Measurements from ENCODE around the gene SNX27.
"Not testable (repeated sequence)": the region's sequence is repeated elsewhere in the genome, so short reads cannot be mapped to it uniquely, and the experiment has no call there.

The SNX27 gene

DNA sequence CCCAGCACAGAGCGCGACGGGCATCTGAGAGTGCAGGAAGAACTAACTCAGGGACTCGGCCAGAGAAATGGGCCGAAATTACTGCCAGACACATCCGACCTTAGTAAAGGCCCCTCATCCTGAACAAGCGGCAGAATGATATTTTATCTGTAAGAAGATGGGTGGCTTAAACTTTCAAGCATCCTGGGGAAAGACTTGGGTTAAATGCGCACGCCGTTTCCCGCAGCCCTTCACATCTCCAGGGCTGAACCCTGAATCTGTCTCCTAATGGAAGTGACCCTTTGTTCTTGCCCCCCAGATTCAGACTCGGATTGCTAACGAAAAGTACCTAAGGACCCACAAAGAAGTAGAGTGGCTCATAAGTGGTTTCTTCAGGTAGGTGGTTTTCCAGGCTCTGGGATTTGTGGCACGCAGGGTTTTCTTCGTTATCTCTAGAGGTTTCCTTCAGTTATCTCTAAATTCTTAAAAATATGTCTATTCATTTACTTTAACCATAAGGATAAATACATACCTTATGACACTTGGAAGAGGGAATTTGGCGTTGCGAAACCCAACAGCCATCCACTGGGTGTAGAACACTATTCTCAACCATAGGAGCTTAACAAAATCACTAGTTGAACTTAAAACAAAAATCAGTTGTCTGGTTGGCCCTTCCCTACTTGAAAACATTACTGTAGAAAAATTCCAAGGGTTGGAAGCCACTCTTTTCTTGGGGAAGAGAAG is 110.1 kb downstream of the SNX27 start:
- no peak for DNase-seq (ENCODE audit: low read depth)

DNA sequence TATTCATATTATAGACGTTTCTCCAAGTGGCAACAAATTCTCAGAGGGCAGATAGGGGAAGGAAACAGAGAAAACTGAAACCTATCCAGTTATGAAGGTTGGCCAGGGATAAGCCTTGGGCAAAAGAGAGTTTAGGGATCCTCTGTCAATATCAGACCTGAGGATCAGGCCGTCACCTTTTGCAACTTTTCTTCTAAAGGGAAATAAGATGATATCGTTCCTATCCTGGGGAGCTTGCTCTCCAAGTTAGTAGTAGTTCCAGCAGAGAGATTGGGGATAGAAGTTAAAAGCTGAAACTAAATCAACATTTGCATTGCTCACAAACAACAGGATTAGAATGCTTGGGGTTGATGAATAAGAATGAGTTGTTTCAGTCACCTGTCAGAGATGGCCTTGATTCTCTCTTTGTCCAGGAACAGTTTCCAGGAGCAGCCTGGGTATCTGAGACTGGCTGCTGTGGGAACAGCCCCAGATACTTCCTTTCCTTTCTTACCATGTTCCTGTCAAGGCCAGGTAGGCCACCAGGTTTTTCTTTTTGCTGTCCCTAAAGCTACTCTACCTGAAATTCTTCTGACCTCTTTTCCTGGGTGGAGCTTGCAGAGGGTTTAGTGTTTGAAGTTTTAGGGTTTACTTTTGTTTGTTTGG is 112.0 kb downstream of the SNX27 start:
- DNase-seq (ENCODE audit: low read depth) = no peak

DNA sequence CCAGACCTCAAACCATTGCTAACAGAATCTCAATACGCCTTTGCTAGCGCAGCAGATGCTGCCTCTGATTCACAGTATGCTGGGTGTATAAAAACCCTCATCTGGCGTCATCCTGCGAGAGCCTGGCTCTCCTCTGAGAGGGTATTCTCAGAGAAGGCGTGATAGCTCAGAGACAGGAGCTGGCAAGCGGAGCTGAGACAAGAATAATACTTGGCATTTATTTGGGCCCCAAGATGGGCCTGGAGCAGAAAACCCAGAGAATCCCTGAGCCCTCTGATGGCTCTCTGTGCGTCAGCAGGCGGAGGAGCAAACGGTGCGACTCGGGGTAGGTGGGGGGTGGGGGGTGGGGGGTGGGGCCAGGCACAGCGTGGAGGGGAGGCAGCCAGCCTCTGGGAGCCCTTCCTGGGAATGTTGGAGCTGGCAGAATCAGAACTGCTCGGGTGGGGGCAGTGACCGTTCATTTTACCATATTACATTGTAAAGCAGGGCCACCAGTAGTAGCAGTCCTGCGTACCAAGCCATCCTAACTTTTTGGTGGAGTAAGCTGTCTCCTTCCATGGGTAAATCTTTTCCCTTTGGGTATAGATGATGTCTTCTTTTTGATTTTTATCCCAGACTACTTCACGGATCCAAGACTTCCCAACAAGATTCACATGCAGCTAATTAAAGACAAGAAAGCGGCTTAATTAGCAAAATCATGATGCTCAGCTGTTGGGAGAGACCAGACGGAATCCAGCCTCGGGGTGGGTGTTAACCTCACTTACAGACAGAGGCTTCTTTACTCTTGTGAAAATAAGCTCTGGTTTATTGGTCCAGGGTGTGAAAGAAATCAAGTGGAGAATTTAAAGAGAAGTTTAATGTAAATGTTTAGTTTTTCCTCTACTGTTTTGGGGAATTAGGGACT is 116.6 kb downstream of the SNX27 start:
- peak; percentile 37 for DNase-seq (ENCODE audit: low read depth)

DNA sequence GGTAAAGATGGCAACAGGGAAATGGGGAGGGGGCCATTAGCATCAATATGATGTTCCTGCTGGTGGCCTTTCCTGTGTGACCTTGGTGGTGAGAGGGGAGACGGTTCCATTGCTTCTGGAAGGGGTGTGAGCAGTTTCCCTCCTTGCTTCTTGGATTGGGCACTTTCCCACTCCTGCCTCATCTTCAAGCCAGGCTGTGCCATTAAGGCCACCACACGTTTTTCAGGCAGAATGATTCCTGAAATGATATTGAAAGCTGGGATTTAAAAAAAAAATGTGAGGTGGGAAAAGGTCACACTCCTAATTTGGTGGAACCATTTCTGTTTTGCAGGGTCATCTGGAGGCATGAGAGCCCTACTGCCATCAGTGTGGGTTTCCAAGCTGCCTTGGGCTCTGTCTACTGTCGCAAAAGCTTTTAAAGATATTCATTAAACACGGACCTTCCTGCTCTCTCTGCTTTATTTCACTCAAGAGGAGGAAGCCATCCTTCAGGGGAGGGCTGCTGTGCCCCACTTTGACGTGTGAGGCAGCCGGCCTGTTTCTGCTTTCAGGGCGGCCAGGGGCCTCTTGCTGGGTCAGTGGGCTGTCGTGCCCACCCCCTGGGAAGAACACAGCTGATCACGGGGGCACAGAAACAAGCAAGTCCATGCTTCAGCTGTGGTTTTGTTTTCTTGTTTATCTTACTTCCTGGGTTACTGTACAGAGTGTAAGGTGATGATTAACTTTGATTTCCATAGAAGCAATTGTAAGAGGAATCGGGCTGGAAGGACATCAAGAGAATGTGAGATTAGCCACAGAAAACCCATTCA is 117.5 kb downstream of the SNX27 start:
- no peak for DNase-seq (ENCODE audit: low read depth)

DNA sequence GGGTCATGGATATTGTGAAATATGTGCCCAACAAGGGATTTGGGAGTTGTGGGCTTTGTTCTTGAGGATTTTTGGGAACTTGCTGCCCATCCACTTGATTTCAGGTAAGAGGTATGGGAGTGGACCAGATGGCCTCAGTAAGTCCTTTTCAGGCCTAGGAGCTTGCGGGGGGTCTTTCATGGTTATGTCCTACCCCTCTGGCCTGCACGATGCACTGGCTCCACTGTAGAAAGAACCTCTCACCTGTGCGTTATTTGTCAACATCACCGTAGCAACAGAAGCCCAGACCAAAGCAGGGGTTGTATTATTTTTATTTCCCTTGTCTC is 118.1 kb downstream of the SNX27 start:
- DNase-seq (ENCODE audit: low read depth) = no peak

- no peak for DNase-seq (ENCODE audit: low read depth)
Observed at GRCh38 chr1:151733126-151733525, 121.3 kb downstream of the SNX27 start.

DNA sequence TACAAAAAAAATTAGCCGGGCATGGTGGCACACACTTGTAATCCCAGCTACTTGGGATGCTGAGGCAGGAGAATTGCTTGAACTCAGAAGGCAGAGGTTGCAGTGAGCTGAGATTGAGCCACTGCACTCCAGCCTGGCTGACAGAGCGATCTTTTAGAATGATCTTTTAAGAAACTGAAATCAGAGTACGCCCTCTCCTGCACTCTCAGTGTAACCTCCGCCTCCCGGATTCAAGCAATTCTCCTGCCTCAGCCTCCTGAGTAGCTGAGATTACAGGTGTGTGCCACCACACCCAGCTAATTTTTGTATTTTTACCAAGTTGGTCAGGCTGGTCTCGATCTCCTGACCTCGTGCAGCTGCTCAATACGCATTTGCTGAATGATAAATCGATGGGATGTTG is 122.1 kb downstream of the SNX27 start:
- not testable (repeated sequence) for DNase-seq (ENCODE audit: low read depth)

- DNase-seq (ENCODE audit: low read depth) = no peak
Observed at GRCh38 chr1:151737026-151737425, 125.2 kb downstream of the SNX27 start.

DNA sequence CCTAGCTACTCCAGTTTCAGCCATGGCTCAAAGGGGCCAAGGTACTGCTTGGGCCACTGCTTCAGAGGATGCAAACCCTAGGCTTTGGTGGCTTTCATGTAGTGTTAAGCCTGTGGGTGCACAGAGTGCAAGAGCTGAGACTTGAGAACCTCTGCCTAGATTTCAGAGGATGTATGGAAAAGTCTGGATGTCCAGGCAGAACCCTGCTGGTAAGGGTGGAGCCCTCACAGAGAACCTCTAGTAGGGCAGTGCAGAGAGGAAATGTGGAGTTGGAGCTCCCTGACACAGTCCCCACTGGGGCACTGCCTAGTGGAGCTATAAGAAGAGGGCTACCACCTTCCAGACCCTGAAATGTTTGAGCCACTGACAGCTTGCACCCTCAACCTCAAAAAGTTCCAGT is 125.6 kb downstream of the SNX27 start:
- no peak for DNase-seq (ENCODE audit: low read depth)

- DNase-seq (ENCODE audit: low read depth) = no peak
Observed at GRCh38 chr1:151739590-151740355, 127.9 kb downstream of the SNX27 start.

DNA sequence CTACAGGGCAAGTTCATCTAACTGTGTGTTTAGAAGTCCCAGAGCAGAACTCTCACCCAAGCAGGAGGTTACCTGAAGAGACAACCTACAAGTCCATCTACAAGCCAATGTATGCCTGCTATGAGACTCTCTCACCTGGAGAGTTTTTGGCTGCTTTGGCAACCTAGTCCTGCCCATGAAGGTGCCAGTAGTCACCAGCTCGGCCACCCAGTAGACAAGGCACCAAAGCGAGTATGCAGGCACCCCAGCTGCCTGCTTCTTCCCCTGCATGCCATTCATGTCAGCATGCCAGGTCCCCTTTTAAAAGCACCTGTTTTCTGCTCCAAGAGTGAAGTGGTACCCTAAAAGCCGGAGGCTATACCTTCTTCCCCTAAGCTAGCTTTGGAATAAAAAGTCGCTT is 129.7 kb downstream of the SNX27 start:
- no peak for DNase-seq (ENCODE audit: low read depth)

Measured in ELR (cell line).